K562 (cell line): ENCODE measurements around the gene MFF. TPM values are rescaled to one million over a fixed set of nuclear protein-coding genes. Genes with fewer than 3 reads are reported as not detected.

Source experiments
- ATAC-seq: fragments of 200-7000 bp; cut with Tn5 transposase; 3 replicates; pipeline ENCODE4 v1.9.1; 2020; ENCODE audit warnings: moderate library complexity
- BruUV-seq: library from RNA; stranded (reverse); fragments of 400-500 nt; replicated peaks from 2 replicates; lab custom pipeline; 2021; lab: Mats Ljungman, UMichigan
- CTCF ChIA-PET: fragments of 300-600 bp; formaldehyde crosslinking; extraction: SDS; loops from one replicate; lab custom pipeline; 2021; ENCODE audit warnings: low intra/inter-chr PET ratio; lab: Yijun Ruan, JAX
- POLR2A ChIA-PET: fragments of 300-600, 350-650 bp; sonication (Branson Sonifier 250); formaldehyde crosslinking; extraction: SDS; loops from one replicate; lab custom pipeline; 2021; ENCODE audit warnings: antibody characterized with exemption, inconsistent platforms; lab: Yijun Ruan, JAX
- DNase-seq, 4 experiments: peaks; one replicate each; pipeline versions ENCODE4 v3.0.0 to v3.0.0-alpha.2; 2011 to 2018; ENCODE audit warnings: low spot score in 3 of 4, mixed read lengths in 3 of 4; ENCODE audit errors: extremely low read depth in 1 of 4
- FAIRE-seq: peaks from 2 replicates; lab custom pipeline; 2011; peaks lifted over from hg19 to GRCh38; lab: Jason Lieb, UNC
- H2AFZ ChIP-seq: 2 replicates; pipeline ENCODE4 v1.6.0; 2011; ENCODE audit warnings: low read depth, low read length, control low read depth, inconsistent platforms
- H3K27ac ChIP-seq: fragments of 200-600 bp; 3 replicates; pipeline ENCODE4 v1.8.0; 2011; ENCODE audit warnings: low read depth, mild to moderate bottlenecking, control low read depth, inconsistent platforms, low read length, moderate library complexity, mixed read lengths; ENCODE audit errors: extremely low read depth
- H3K27me3 ChIP-seq, 2 experiments: fragments of 300-600 bp in 1 of 2; 2 replicates in 1 of 2; 3 replicates in 1 of 2; pipeline versions ENCODE4 v1.6.0 to v1.8.0; 2011; ENCODE audit warnings: inconsistent platforms in 2 of 2, low read length in 2 of 2, mild to moderate bottlenecking in 1 of 2, mixed read lengths in 1 of 2, moderate library complexity in 1 of 2; ENCODE audit not compliant: control insufficient read depth in 2 of 2, insufficient read depth in 2 of 2
- H3K36me3 ChIP-seq: fragments of 300-600 bp; 3 replicates; pipeline ENCODE4 v1.8.0; 2011; ENCODE audit warnings: mild to moderate bottlenecking, low read length, inconsistent platforms; ENCODE audit not compliant: control insufficient read depth, insufficient read depth
- H3K4me1 ChIP-seq, 2 experiments: fragments of 200-600 bp in 1 of 2; replicated peaks in 1 of 2; 2 replicates in 1 of 2; 3 replicates in 1 of 2; pipeline versions ENCODE4 v1.5.1 to v1.8.0; 2011; ENCODE audit warnings: inconsistent platforms in 2 of 2, low read length in 2 of 2, mild to moderate bottlenecking in 1 of 2, mixed read lengths in 1 of 2, moderate library complexity in 1 of 2; ENCODE audit not compliant: control insufficient read depth in 2 of 2, insufficient read depth in 2 of 2
- H3K4me2 ChIP-seq: 2 replicates; pipeline ENCODE4 v1.6.1; 2011; ENCODE audit warnings: low read length, control low read depth, inconsistent platforms, mixed read lengths; ENCODE audit not compliant: insufficient read depth
- H3K4me3 ChIP-seq: fragments of 200-600 bp; sonication (generic), shearing (Covaris generic); 2 replicates; pipeline ENCODE4 v1.5.1; 2016; ENCODE audit warnings: control low read depth, inconsistent platforms
- H3K79me2 ChIP-seq: fragments of 200-600 bp; 3 replicates; pipeline ENCODE4 v1.8.0; 2011; ENCODE audit warnings: low read length, inconsistent platforms; ENCODE audit not compliant: control insufficient read depth, insufficient read depth
- H3K9ac ChIP-seq, 2 experiments: 2 replicates each; pipeline versions ENCODE4 v1.6.0 to v1.6.1; 2011; ENCODE audit warnings: low read depth in 2 of 2, low read length in 2 of 2, control low read depth in 1 of 2, inconsistent platforms in 1 of 2, mild to moderate bottlenecking in 1 of 2, mixed read lengths in 1 of 2; ENCODE audit not compliant: insufficient read depth in 1 of 2
- H3K9me1 ChIP-seq: one replicate; pipeline ENCODE4 v1.6.0; 2011; ENCODE audit warnings: inconsistent platforms, mild to moderate bottlenecking, low read length, moderate library complexity; ENCODE audit not compliant: control insufficient read depth, insufficient read depth
- H3K9me3 ChIP-seq: replicated peaks from 2 replicates; pipeline ENCODE4 v1.5.1; 2011; ENCODE audit warnings: low read depth, low read length, inconsistent platforms; ENCODE audit not compliant: control insufficient read depth, insufficient read depth
- H4K20me1 ChIP-seq: replicated peaks from 2 replicates; pipeline ENCODE4 v1.6.1; 2011; ENCODE audit warnings: low read length, inconsistent platforms, mixed read lengths; ENCODE audit not compliant: control insufficient read depth, insufficient read depth
- ASH1L ChIP-seq: fragments of 450-650 bp; IDR thresholded peaks from 2 replicates; pipeline ENCODE4 v1.6.1; 2018; ENCODE audit warnings: borderline replicate concordance, mild to moderate bottlenecking, low read depth; ENCODE audit not compliant: partially characterized antibody
- CBX1 ChIP-seq: sonication (generic); IDR thresholded peaks from 2 replicates; pipeline ENCODE4 v1.6.1; 2016; ENCODE audit warnings: antibody characterized with exemption, low read depth, mild to moderate bottlenecking
- CTBP1 ChIP-seq: fragments of 450-650 bp; IDR thresholded peaks from 2 replicates; pipeline ENCODE4 v1.6.1; 2016; ENCODE audit warnings: borderline replicate concordance
- ETV1 ChIP-seq: fragments of 450-650 bp; conservative IDR thresholded peaks from 2 replicates; pipeline ENCODE4 v1.6.1; 2016; ENCODE audit warnings: missing genetic modification characterization, control low read depth, low read depth, missing compliant biosample characterization
- FOXA1 ChIP-seq: fragments of 450-650 bp; IDR thresholded peaks from 2 replicates; pipeline ENCODE4 v1.6.1; 2016; ENCODE audit warnings: mild to moderate bottlenecking, borderline replicate concordance
- KLF13 ChIP-seq: fragments of 450-650 bp; IDR thresholded peaks from 2 replicates; pipeline ENCODE4 v1.6.1; 2016; ENCODE audit warnings: missing genetic modification characterization, low read depth, mild to moderate bottlenecking, missing compliant biosample characterization, moderate library complexity, borderline replicate concordance
- POLR2AphosphoS2 ChIP-seq: IDR thresholded peaks from 2 replicates; pipeline ENCODE4 v1.6.1; 2012; ENCODE audit warnings: low read length, improper control_type of control experiment
- POU5F1 ChIP-seq: fragments of 150-350 bp; IDR thresholded peaks from 2 replicates; pipeline ENCODE4 v1.6.1; 2014; ENCODE audit warnings: borderline replicate concordance, low read length, low read depth, mild to moderate bottlenecking; ENCODE audit not compliant: partially characterized antibody
- RBM17 ChIP-seq: fragments of 200-400 bp; formaldehyde crosslinking; IDR thresholded peaks from 2 replicates; pipeline ENCODE4 v1.6.1; 2017; ENCODE audit warnings: low read depth, mild to moderate bottlenecking, low read length, borderline replicate concordance
- SAFB2 ChIP-seq: fragments of 200-400 bp; formaldehyde crosslinking; IDR thresholded peaks from 2 replicates; pipeline ENCODE4 v1.6.1; 2018; ENCODE audit warnings: borderline replicate concordance, low read length, low read depth, moderate library complexity; ENCODE audit not compliant: severe bottlenecking
- ZNF184 ChIP-seq: sonication (generic); formaldehyde crosslinking; IDR thresholded peaks from 2 replicates; pipeline ENCODE4 v1.5.0; 2020; ENCODE audit warnings: missing genetic modification reagents
- WGBS: fragments of 100-300 bp; shearing (Covaris generic); methylation state at CpG from one replicate; pipeline ENCODE4 v1.1.6; 2016; ENCODE audit warnings: low coverage, mixed read lengths; ENCODE audit not compliant: insufficient coverage; ENCODE audit errors: missing lambda C conversion rate; 5-methylcytosine and 5-hydroxymethylcytosine counted together
- in situ Hi-C: fragments of 300-500 bp; cut with MboI; formaldehyde crosslinking; loops from 4 replicates; pipeline ENCODE4 v1.15.0; 2018; ENCODE audit warnings: inconsistent platforms, mixed read lengths
- intact Hi-C: fragments of 100-400 bp; cut with micrococcal nuclease; formaldehyde crosslinking; loops from 2 replicates; pipeline ENCODE4 v1.14.2; 2022
- polyA plus RNA-seq, 8 experiments: library from polyadenylated mRNA; depleted of rRNA in 4 of 8; stranded (reverse) in 5 of 8; unstranded in 3 of 8; fragments of >200 nt; fragmentation: Nextera tagmentation in 2 of 8; fragmentation: Illumina TruSeq in 1 of 8; extraction: Ambion mirVana in 2 of 8; extraction: Trizol in 1 of 8; gene quantifications; 2 replicates each; pipeline versions ENCODE4 v1.2.1 to v1.2.3, GENCODE V29; 2011 to 2014; ENCODE audit warnings: inconsistent platforms in 1 of 8, missing spikeins in 1 of 8
- total RNA-seq, 7 experiments: library from RNA; depleted of rRNA in 6 of 7; stranded (reverse); fragments of >200 nt in 6 of 7; fragmentation: Illumina TruSeq in 2 of 7; extraction: Trizol in 2 of 7; gene quantifications; 2 replicates each; pipeline versions ENCODE4 v1.2.1 to v1.2.3, GENCODE V29; 2011 to 2021; ENCODE audit warnings: low replicate concordance in 1 of 7
- TF ChIP-seq, protein P1 (sequence below): fragments of 250-450 bp; sonication (Bioruptor Pico); IDR thresholded peaks from 2 replicates; pipeline ENCODE4 v1.8.0; 2022; ENCODE audit warnings: inconsistent platforms
- TF ChIP-seq, protein P2 (sequence below): fragments of 250-450 bp; sonication (Bioruptor Pico); IDR thresholded peaks from 2 replicates; pipeline ENCODE4 v1.8.0; 2022; ENCODE audit warnings: inconsistent platforms, mild to moderate bottlenecking, moderate library complexity, borderline replicate concordance
- TF ChIP-seq, protein P3 (sequence below): fragments of 250-450 bp; sonication (Bioruptor Pico); IDR thresholded peaks from 2 replicates; pipeline ENCODE4 v1.4.0; 2020

The MFF gene
- total and polyA plus RNA-seq, 9 of the 15 experiments (the other 6 are each of a cell fraction or from before 2014, with no cell fraction given), result 9.4 to 75.4 (median 55.7) TPM

- no peak overlapping the region for H3K4me3 ChIP-seq
- intact Hi-C loops, result no loop called here
- H3K4me1 ChIP-seq, result peaks cover 0 to 8% of the 10 kb centered on the region in 2 experiments; a peak in 2 of 5 replicates
- no peak overlapping the region for H3K4me2 ChIP-seq
- no peak overlapping the region for H3K9ac ChIP-seq
- DNase-seq, result no peak
- H2AFZ ChIP-seq, result no peak overlapping the region
- no peaks in the 10 kb centered on the region for H4K20me1 ChIP-seq
- peaks cover 0 to 8% of the 10 kb centered on the region in 2 experiments; a peak in 2 of 5 replicates for H3K27me3 ChIP-seq
- no peak overlapping the region for H3K27ac ChIP-seq
- ATAC-seq, result no peak
- no peak for FAIRE-seq
- H3K79me2 ChIP-seq, result no peaks in the 10 kb centered on the region
- no peaks in the 10 kb centered on the region for H3K9me3 ChIP-seq
- ChIA-PET POLR2A (interaction anchor here (0.6 to 1.1 kb wide), 3 partner anchors 9 to 77 kb away, joined by 3 read pairs; no protein-coding TSS in a partner anchor), CTCF (no interaction called here)
- no peaks in the 10 kb centered on the region for H3K36me3 ChIP-seq
- no peaks in the 10 kb centered on the region for H3K9me1 ChIP-seq
- TF ChIP-seq CTBP1, result no peak
- no peak for TF ChIP-seq CBX1
- TF ChIP-seq FOXA1, result no peak
- TF ChIP-seq RBM17, result no peak
- TF ChIP-seq SAFB2, result no peak
- TF ChIP-seq POLR2AphosphoS2, result no peak
- TF ChIP-seq ZNF184, result no peak
- TF ChIP-seq, protein P1, sequence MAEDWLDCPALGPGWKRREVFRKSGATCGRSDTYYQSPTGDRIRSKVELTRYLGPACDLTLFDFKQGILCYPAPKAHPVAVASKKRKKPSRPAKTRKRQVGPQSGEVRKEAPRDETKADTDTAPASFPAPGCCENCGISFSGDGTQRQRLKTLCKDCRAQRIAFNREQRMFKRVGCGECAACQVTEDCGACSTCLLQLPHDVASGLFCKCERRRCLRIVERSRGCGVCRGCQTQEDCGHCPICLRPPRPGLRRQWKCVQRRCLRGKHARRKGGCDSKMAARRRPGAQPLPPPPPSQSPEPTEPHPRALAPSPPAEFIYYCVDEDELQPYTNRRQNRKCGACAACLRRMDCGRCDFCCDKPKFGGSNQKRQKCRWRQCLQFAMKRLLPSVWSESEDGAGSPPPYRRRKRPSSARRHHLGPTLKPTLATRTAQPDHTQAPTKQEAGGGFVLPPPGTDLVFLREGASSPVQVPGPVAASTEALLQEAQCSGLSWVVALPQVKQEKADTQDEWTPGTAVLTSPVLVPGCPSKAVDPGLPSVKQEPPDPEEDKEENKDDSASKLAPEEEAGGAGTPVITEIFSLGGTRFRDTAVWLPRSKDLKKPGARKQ (CRISPR knock-in tag), result no peak
- TF ChIP-seq ASH1L, result no peak
- TF ChIP-seq ETV1 (tag), result no peak
- TF ChIP-seq, protein P2, sequence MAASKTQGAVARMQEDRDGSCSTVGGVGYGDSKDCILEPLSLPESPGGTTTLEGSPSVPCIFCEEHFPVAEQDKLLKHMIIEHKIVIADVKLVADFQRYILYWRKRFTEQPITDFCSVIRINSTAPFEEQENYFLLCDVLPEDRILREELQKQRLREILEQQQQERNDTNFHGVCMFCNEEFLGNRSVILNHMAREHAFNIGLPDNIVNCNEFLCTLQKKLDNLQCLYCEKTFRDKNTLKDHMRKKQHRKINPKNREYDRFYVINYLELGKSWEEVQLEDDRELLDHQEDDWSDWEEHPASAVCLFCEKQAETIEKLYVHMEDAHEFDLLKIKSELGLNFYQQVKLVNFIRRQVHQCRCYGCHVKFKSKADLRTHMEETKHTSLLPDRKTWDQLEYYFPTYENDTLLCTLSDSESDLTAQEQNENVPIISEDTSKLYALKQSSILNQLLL (CRISPR knock-in tag), result no peak
- TF ChIP-seq KLF13 (tag), result no peak
- TF ChIP-seq, protein P3, sequence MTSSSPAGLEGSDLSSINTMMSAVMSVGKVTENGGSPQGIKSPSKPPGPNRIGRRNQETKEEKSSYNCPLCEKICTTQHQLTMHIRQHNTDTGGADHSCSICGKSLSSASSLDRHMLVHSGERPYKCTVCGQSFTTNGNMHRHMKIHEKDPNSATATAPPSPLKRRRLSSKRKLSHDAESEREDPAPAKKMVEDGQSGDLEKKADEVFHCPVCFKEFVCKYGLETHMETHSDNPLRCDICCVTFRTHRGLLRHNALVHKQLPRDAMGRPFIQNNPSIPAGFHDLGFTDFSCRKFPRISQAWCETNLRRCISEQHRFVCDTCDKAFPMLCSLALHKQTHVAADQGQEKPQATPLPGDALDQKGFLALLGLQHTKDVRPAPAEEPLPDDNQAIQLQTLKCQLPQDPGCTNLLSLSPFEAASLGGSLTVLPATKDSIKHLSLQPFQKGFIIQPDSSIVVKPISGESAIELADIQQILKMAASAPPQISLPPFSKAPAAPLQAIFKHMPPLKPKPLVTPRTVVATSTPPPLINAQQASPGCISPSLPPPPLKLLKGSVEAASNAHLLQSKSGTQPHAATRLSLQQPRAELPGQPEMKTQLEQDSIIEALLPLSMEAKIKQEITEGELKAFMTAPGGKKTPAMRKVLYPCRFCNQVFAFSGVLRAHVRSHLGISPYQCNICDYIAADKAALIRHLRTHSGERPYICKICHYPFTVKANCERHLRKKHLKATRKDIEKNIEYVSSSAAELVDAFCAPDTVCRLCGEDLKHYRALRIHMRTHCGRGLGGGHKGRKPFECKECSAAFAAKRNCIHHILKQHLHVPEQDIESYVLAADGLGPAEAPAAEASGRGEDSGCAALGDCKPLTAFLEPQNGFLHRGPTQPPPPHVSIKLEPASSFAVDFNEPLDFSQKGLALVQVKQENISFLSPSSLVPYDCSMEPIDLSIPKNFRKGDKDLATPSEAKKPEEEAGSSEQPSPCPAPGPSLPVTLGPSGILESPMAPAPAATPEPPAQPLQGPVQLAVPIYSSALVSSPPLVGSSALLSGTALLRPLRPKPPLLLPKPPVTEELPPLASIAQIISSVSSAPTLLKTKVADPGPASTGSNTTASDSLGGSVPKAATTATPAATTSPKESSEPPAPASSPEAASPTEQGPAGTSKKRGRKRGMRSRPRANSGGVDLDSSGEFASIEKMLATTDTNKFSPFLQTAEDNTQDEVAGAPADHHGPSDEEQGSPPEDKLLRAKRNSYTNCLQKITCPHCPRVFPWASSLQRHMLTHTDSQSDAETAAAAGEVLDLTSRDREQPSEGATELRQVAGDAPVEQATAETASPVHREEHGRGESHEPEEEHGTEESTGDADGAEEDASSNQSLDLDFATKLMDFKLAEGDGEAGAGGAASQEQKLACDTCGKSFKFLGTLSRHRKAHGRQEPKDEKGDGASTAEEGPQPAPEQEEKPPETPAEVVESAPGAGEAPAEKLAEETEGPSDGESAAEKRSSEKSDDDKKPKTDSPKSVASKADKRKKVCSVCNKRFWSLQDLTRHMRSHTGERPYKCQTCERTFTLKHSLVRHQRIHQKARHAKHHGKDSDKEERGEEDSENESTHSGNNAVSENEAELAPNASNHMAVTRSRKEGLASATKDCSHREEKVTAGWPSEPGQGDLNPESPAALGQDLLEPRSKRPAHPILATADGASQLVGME (CRISPR knock-in tag), result no peak
- TF ChIP-seq POU5F1, result no peak
- in situ Hi-C loops, result no loop called here
- no TSS peak for BruUV-seq
- 14% methylated on average over 6 of the region's 6 CpGs for WGBS
Observed at GRCh38 chr2:227386630-227387029, 61.6 kb downstream of the MFF start.
